Measurements from ENCODE around the gene GBP1. TPM values are rescaled to one million over a fixed set of nuclear protein-coding genes. Genes with fewer than 3 reads are reported as not detected.
"Not testable (repeated sequence)": the region's sequence is repeated elsewhere in the genome, so short reads cannot be mapped to it uniquely, and the experiment has no call there.

GBP1 gene
- total RNA-seq, 1 experiment from 2014 or later = 15.1 TPM

DNA sequence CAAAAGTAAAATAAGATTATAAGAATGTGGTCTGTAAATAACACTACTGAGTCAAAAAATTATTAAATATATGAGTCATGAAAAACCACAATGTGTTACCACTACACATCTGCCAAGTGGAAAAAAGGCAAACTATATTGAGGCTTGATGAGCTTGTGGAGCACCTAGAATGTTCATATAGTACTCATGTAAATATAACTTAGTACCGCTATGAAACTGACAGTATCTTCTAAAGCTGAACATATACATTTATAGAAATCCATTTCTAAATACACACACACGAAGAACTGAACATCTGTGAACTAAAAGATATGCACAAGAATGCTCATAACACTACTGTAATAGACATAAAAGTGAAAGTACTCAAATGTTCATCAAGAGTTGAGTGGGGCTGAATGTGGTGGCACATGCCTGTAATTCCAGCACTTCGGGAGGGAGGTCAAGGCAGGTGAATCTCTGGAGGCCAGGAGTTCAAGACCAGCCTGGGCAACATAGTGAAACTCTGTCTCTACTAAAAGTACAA lies 23.8 kb downstream of the GBP1 start:
- Histone ChIP-seq H3K27me3 (no peaks in the 10 kb centered on the region), H3K4me3 (no peak overlapping the region), H3K9me3 (peaks cover 8% of the 10 kb centered on the region), H3K36me3 (no peaks in the 10 kb centered on the region)
- DNase-seq = no peak

DNA sequence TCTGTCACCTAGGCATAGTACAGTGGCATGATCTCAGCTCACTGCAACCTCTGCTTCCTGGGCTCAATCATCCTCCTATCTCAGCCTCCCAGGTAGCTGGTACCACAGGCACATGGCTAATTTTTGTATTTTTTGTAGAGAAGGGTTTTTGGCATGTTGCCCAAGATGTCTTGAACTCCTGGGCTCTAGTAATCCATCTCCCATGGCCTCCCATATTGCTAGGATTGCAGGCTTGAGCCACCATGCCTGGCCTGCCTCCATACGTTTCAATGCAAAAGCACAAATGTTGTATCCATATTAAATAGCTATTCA lies 24.7 kb downstream of the GBP1 start:
- no peak for DNase-seq

DNA sequence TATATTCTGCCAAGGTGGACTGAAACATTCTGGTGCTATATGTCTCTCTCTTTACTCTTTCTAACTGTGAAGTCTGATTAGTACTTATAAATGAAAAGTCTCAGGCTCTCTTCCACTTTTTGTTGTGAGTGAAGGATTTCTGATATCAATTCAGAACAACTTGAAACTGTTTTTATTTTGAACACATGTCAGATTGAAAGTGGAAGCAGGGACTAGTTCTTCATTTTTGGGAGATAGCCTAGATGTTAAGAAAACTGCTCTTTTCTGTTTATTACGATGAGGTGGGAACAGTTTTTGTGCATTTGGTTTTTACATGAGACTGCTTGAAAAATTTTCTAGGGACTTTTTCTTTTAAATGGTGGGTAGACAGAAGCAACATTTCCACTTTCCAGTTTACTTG lies 27.8 kb downstream of the GBP1 start:
- H3K4me3 ChIP-seq = no peak overlapping the region
- no peaks in the 10 kb centered on the region for H3K27me3 ChIP-seq
- H3K9me3 ChIP-seq = peaks cover 3% of the 10 kb centered on the region
- no peak for DNase-seq
- no peaks in the 10 kb centered on the region for H3K36me3 ChIP-seq

More for the DNA sequence above, 24.7 kb downstream of the GBP1 start:
- Histone ChIP-seq H3K9me3 (peaks cover 8% of the 10 kb centered on the region), H3K36me3 (no peaks in the 10 kb centered on the region), H3K27me3 (no peaks in the 10 kb centered on the region), H3K4me3 (no peak overlapping the region)

DNA sequence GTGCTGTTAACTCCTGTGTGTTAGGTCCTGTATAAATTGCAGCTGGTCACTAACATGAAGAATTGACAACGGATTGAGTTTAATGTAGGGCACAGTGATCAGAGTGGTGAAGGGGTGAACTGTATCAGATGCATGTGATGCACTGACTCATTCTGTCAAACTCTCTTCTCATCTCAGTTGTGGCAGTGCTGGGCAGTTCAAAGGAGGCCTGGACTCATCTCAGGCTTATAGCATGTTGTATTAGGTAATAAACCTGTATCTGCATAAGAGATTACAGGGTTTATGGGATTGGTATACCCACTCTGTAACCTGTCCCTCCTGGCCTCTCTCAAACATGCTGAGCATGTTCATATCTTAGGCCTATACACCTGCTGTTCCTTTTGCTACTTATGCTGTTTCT lies 29.9 kb downstream of the GBP1 start:
- DNase-seq = no peak
- Histone ChIP-seq H3K27me3 (no peaks in the 10 kb centered on the region), H3K4me3 (no peak overlapping the region), H3K9me3 (no peaks in the 10 kb centered on the region), H3K36me3 (no peaks in the 10 kb centered on the region)

GRCh38 chr1:89034004-89034403 lies 31.0 kb downstream of the GBP1 start:
- not testable (repeated sequence) for H3K36me3 ChIP-seq, H3K27me3 ChIP-seq, DNase-seq, H3K9me3 ChIP-seq, H3K4me3 ChIP-seq

- not testable (repeated sequence) for H3K36me3 ChIP-seq, DNase-seq, H3K4me3 ChIP-seq, H3K27me3 ChIP-seq, H3K9me3 ChIP-seq
These were observed 36.0 kb downstream of the GBP1 start for GRCh38 chr1:89029051-89029450.

- DNase-seq = no peak
- H3K9me3 ChIP-seq = peaks cover 4% of the 10 kb centered on the region
- H3K27me3 ChIP-seq = no peaks in the 10 kb centered on the region
- no peak overlapping the region for H3K4me3 ChIP-seq
- H3K36me3 ChIP-seq = no peaks in the 10 kb centered on the region
These were observed 39.1 kb downstream of the GBP1 start for GRCh38 chr1:89025928-89026327.

- DNase-seq = no peak
- Histone ChIP-seq H3K27me3 (no peaks in the 10 kb centered on the region), H3K4me3 (peak overlapping the region; percentile 63), H3K36me3 (peaks cover 20% of the 10 kb centered on the region), H3K9me3 (peaks cover 4% of the 10 kb centered on the region)
These were observed 42.0 kb downstream of the GBP1 start for GRCh38 chr1:89023026-89023425.

- peak within 1 kb of the TSS; percentile 63 for H3K4me3 ChIP-seq
- peaks cover 4% of the 10 kb centered on the region for H3K9me3 ChIP-seq
- H3K36me3 ChIP-seq = peaks cover 21% of the 10 kb centered on the region
- DNase-seq = no peak
- H3K27me3 ChIP-seq = no peaks in the 10 kb centered on the region
These were observed 42.6 kb downstream of the GBP1 start, which contains the start of gene GBP3 for GRCh38 chr1:89022167-89022959. Gene GBP3 (minus strand): TSS chr1:89022866. CDS start chr1:89020721, 2,145 bp downstream.

DNA sequence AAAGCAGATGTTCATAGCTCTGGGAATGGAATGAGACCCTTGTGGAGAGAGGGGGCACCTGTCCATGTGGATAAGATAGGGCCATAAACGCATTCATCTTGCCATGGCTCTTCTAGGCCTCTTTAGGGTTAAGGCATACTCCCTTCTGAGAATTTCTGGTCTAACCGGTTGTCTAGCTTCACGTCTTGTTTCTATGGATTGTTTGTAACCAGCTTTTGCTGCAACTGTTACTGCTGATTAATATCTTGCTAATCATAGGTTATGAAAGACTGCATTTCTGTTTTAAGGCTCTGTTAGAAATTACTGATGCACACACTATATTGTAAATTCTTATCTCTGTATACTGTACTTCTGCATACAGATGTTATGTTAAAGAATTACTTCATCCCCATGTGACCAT lies 46.7 kb downstream of the GBP1 start:
- not testable (repeated sequence) for H3K4me3 ChIP-seq, H3K9me3 ChIP-seq, DNase-seq, H3K27me3 ChIP-seq
- peaks cover 51% of the 10 kb centered on the region for H3K36me3 ChIP-seq

DNA sequence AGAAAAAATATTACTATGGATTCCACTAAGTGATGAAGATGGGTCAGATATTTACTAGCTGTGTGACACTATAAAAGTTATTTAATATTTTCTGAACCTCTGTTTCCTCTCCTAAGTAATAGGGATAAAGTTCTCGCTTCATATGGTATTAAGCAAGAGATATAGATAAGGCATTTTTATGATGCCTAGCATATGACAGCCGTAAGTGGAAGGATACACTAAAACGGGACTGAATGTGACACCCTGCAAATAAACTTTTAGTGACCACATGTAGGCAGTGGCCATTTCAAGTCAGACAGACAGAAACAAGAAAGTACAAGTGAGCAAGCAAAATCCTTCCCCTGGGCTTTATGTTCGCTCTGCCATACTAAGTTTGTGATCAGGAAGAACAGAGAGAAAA lies 56.5 kb downstream of the GBP1 start:
- DNase-seq = no peak
- Histone ChIP-seq H3K4me3 (no peak overlapping the region), H3K36me3 (peaks cover 55% of the 10 kb centered on the region), H3K27me3 (no peaks in the 10 kb centered on the region), H3K9me3 (no peaks in the 10 kb centered on the region)

- no peaks in the 10 kb centered on the region for H3K9me3 ChIP-seq
- no peaks in the 10 kb centered on the region for H3K27me3 ChIP-seq
- peaks cover 38% of the 10 kb centered on the region for H3K36me3 ChIP-seq
- DNase-seq = no peak
- no peak overlapping the region for H3K4me3 ChIP-seq
These were observed 59.5 kb downstream of the GBP1 start for GRCh38 chr1:89005286-89006151.

Other genes starting within 250 kb of the GBP1 start
- 49.7 and 61.1 TPM in 2 replicates for gene GTF2B, start 173.6 kb downstream of the GBP1 start, total RNA-seq (2014; rRNA removed; shearing (Covaris generic); ENCODE audit: low replicate concordance)
- 5.8 and 5.9 TPM in 2 replicates for gene KYAT3, start 72.6 kb downstream of the GBP1 start, total RNA-seq (2014; rRNA removed; shearing (Covaris generic); ENCODE audit: low replicate concordance)
- 8.0 and 11.9 TPM in 2 replicates for gene RBMXL1, start 72.6 kb downstream of the GBP1 start, total RNA-seq (2014; rRNA removed; shearing (Covaris generic); ENCODE audit: low replicate concordance)
- gene GBP3, start 42.3 kb downstream of the GBP1 start, total RNA-seq (2014; rRNA removed; shearing (Covaris generic); ENCODE audit: low replicate concordance) = 18.5 and 25.0 TPM in 2 replicates
- gene GBP2, start 60.9 kb upstream of the GBP1 start, total RNA-seq (2014; rRNA removed; shearing (Covaris generic); ENCODE audit: low replicate concordance) = 2.2 and 2.3 TPM in 2 replicates
- gene GBP7, start 110.8 kb upstream of the GBP1 start, total RNA-seq (2014; rRNA removed; shearing (Covaris generic); ENCODE audit: low replicate concordance) = not detected in 2 replicates
- 0.07 and 1.1 TPM in 2 replicates for gene GBP4, start 133.7 kb upstream of the GBP1 start, total RNA-seq (2014; rRNA removed; shearing (Covaris generic); ENCODE audit: low replicate concordance)
- gene GBP5, start 207.7 kb upstream of the GBP1 start, total RNA-seq (2014; rRNA removed; shearing (Covaris generic); ENCODE audit: low replicate concordance) = 0.26 and 4.6 TPM in 2 replicates

All from MG63 (cell line).